GM21717 (cell line): ENCODE measurements around the gene INTS14.
"Not testable (repeated sequence)": the region's sequence is repeated elsewhere in the genome, so short reads cannot be mapped to it uniquely, and the experiment has no call there.

Experiments used
- ATAC-seq: cut with Tn5 transposase; IDR thresholded peaks from one replicate; pipeline ENCODE4 v1.9.1; 2021; ENCODE audit warnings: mild to moderate bottlenecking, moderate library complexity; ENCODE audit not compliant: unreplicated experiment

Gene INTS14

DNA sequence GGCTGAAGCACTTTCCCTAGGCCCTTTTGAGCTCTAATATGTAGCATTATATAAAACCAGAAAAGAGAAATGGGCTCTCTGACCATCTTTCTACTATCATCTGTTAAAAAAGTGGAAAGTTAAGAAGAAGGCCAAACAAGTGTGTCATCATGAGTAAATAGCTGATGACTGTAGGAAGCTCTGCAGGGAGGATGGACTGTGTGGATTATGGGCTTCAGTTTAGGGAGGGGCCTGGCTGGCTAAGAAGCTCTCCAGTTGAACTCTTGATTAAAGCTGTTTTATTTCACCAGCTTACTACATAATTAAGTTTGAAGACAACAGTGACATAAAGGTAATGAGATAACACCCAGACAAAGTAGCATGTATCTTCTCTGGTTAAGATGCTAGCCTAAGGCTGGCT lies 30.6 kb downstream of the INTS14 start:
- ATAC-seq, result no peak

GRCh38 chr15:65579762-65580161 lies 31.2 kb downstream of the INTS14 start:
- no peak for ATAC-seq

DNA sequence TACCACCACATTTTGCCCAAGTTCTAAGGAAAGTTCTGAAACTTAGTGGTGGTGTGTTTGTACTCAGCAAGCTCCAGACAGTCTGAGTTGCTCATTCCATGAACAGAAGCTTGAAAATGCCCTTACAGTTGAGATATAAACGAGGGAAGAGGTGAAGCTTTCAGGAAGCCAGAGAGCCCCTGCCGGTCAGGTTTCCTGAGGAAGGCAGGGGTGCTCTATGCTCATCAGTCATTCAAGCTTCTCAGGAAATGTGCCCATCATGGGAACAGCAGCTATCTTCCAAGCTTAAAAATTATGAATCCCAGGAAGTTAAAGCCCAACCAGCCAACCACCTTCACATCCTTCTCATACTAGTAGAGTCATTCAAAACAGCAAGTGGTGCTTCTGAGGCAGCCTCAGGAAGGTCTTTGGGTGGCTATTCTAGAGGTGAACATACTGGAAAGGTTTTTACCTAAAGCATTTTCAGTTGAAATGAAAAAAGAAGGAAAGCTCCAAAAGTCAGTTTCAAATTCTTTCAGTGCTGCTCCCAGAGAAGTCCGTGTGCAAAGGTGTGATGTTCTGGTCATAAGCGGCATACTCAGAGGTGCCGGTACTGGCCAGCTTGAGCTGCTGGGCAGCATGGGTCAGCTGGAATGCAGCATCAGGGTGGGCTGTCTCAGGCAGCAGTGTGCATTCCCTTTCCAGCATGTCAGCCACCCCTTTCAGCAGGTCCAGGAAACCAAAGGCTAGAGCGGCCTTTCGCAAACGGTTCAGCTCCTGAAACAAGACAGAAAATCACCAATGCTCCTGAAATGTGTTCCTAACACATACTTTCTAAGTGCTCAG lies 31.8 kb downstream of the INTS14 start:
- no peak for ATAC-seq

DNA sequence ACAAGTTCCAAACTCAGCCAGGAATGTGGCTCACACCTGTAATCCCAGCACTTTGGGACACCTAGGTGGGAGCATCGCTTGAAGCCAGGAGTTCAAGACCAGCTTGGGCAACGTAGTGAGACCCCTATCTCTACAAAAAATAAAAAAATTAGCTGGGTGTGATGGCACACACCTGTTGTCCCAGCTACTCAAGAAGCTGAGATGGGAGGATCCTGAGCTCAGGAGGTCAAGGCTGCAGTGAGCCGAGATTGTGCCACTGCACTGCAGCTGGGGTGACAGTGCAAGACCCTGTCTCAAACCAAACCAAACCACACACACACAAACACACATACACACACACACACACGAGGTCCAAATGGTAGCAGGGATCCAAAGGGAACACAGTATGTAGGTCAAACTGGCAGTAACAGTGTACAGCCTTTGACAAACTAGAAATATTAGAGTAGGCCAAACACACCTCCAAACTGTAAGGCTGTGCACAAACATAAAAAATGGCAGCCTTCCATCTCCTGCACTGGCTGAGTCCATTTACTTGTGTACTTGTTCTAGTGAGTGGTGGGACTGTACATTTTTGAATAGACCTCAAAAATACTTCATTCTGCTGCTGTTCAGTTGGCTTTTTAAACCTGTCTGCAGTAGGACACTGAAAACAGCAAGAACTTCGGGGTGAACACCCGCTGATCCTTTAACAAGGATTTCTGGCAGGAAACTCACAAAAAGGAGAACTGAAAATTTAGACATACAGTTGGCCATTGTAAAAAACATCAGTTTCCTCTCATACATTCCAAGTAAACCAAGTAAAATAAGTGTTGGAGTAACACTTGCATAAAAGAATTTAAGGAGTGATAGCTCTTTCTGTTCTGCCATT lies 33.6 kb downstream of the INTS14 start:
- ATAC-seq, result no peak

DNA sequence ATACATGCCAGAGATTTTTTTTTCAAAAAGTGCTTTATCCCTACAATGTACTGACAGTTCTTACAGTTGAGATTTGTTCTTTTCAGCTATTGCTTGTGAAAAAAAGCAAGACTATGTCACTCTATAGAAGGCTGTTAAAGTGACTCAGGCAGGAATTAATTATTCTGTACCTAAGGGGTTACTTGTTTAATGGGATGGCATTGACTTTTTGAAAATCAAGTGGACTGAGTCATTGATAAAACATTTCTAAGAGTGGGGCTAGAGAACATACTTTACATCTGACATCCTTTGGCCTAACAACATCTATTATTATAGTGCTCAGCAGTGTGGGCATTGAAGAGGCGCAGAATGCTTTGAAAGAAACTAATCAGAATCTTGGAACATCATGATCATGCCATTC lies 34.3 kb downstream of the INTS14 start:
- no peak for ATAC-seq

DNA sequence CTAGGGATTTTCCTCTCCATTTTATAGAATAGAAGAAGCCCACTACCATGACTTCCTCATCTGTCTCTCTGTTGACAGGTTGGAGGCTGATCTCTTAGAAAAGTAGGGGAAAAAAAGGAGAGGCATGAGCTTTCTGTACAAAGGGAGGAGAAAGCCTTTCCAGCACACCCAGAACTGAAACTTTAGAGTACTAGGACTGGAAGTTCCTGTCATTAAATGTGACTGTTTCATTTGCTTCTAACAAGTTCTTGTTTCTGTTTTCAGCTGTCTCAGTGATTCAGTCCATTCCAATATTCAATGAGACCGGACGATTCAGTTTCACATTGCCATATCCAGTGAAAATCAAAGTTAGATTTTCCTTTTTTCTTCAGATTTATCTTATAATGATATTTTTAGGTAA lies 39.0 kb downstream of the INTS14 start:
- ATAC-seq, result no peak

DNA sequence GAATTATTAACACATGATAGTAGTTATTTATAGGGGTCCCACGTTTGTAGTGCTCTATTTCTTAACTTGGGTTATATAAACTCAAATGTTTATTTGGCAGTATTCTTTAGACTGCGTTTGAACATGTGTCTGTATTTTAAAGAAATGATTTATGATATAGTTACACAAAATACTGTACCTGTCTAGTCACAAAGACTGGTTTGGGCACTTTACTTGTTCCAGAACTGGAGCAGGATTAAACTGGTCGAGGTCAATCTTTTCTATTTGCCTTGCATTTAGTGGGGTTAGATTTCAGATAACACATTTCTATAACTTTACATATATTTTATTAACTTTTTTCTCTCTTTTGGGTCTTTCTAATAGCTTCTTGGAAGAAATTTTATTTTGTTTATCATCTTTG lies 41.2 kb downstream of the INTS14 start:
- ATAC-seq, result no peak

GRCh38 chr15:65561934-65562333 lies 49.0 kb downstream of the INTS14 start:
- no peak for ATAC-seq

- no peak for ATAC-seq
These were observed 51.0 kb downstream of the INTS14 start for GRCh38 chr15:65559941-65560340.

GRCh38 chr15:65558997-65559760 lies 51.8 kb downstream of the INTS14 start:
- ATAC-seq, result no peak

- ATAC-seq, result no peak
These were observed 52.6 kb downstream of the INTS14 start for GRCh38 chr15:65558336-65558735.

- no peak for ATAC-seq
These were observed 54.3 kb downstream of the INTS14 start for GRCh38 chr15:65556622-65557021.

DNA sequence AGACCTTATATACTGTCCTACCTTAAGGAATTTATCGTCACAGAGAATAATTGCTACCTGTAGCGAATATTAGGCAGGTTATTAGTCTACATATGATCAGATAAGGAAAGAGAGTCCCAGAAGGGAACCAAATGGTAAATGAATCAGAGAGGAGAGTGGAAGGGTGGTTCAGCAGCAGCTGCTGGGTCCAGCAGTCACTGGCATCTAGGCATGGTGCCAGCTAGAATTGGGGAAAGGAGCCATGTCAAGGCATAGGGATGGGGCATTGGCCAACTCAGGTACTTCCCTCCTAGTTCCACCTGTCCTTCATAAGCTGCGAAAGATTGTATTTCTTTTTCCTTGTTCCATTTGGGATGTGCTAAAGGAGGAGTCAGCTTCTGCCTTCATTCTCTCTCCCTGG lies 57.2 kb downstream of the INTS14 start:
- no peak for ATAC-seq

DNA sequence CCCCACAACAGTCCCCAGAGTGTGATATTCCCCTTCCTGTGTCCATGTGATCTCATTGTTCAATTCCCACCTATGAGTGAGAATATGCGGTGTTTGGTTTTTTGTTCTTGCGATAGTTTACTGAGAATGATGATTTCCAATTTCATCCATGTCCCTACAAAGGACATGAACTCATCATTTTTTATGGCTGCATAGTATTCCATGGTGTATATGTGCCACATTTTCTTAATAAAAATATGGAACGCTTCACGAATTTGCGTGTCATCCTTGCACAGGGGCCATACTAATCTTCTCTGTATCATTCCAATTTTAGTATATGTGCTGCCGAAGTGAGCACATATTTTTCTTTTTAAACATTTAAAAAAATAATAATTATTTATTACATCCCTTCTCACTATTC lies 58.1 kb downstream of the INTS14 start:
- not testable (repeated sequence) for ATAC-seq

DNA sequence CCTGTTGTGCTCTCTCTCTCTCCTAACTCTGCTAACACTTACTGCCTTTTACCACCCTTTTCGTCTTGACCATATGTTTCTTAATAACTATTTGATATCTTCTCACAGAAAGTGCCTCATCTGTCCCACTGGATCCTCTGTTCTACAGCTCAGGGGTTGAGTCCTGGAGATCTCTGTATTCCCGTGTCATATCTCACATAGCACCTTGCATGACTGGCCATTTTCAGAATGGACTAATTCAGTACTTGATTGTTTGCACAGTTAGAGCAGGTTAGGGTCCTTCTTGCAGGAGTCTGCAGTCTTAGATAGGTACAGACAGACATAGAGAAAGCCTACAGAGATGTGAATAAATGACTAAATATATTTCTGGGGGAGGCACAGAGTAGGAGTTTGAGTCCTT lies 59.7 kb downstream of the INTS14 start:
- no peak for ATAC-seq

DNA sequence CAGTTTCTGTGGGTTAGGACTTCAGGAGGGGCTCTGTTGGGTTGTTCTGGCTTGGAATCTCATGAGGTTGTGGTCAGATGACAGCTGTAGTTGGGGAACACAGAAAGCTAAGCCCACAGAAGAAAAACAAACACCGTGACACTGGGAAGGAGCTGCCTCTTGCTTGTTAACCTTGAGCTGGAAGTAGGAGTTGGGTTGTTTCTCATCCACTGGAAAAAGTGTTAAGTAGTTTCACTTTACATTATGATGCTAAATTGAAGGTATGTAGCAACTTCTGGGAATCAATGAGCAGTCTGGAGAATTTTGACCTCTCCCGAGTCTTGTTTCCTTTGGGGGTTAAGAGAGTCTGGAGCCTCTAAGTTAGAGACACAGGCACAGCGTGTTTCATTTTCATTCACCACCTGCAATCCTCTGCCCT lies 60.2 kb downstream of the INTS14 start:
- no peak for ATAC-seq

DNA sequence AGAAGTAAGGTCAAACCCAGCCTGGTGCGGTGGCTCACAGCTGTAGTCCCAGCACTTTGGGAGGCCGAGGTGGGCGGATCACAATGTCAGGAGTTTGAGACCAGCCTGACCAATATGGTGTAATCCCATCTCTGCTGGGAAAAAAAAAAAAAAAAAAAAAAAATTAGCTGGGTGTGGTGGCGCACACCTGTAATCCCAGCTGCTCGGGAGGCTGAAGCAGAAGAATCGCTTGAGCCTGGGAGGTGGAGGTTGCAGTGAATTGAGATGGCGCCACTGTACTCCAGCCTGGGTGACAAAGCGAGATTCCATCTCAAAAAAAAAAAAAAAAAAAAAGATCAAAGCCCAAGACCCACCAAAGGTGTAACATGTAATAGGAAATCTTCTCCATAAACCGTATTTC lies 61.6 kb downstream of the INTS14 start:
- ATAC-seq, result not testable (repeated sequence)

GRCh38 chr15:65547841-65548240 lies 63.1 kb downstream of the INTS14 start:
- no peak for ATAC-seq

GRCh38 chr15:65541231-65541820 lies 69.6 kb downstream of the INTS14 start:
- ATAC-seq, result no peak

GRCh38 chr15:65540314-65540713 lies 70.6 kb downstream of the INTS14 start:
- ATAC-seq, result no peak

DNA sequence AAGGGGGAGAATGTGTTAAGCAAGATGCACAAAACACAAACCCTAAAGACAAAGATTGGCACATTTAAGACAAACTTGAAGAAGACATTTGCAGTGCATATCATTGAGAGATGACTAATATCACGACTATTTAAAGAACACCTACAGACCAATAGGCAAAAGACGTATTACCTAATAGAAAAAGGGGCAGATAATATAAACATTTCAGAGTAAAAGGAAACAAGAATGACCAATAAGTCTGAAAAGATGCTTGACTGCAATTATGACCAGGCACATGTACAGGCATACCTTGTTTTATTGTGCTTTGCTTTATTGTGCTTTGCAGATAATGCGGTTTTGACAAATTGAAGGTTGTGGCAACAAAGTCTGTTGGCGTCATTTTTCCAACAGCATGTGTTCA lies 75.7 kb downstream of the INTS14 start:
- ATAC-seq, result no peak
